ENCODE measurements around the gene HOXA3. TPM values are rescaled to one million over a fixed set of nuclear protein-coding genes. Genes with fewer than 3 reads are reported as not detected.

Gene HOXA3
- total and polyA plus RNA-seq, 2 experiments from 2014 or later, result 0.83 to 4.1 TPM

DNA sequence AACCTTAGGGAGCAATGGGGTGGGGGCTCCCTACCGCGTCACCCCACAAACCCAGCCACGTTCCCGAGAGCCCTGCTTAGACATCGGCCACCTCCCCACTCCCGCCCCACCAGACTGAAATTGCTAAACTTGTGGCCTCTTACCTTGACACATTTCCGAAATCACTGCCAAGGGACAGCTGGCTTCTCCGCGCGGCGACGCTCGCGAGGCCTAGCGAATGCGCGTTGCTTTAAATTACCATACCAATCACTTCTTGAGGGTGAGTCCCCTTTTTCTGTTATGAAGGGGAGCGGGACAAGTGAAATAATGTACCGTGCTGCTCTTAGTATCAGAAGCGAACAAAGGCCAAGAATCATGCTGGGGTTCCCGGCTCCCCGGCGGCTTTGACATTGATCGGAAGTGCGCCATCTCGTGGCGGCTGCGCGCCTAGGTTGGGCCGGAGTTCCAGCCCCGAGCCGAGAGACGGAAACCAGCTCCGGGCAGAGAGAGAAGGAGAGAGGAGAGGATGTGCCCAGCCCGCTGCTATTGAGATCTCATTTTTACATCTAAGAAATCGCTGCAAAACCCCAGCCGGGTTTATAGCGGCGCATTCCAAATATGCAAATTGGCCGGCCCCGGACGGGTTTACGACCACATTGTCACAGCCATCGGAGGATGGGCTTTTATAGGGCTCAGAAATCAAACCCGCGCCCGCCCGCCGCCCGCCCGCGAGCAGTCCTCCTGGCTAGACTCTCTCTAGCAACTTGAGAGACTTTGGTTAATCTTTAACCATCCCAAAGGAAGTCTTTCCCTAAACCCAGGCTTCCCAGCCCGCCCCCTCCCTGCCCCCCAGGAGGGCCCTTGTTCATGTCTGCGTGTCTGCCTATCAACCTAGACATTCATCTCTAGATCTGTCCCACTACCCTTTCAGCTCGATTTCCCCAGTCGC, 27.4 kb upstream of the HOXA3 start:
- Histone ChIP-seq H3K36me3 (replicated peaks; ENCODE audit: insufficient read depth, low read depth) (no peaks in the 10 kb centered on the region), H3K79me2 (peaks cover 89% of the 10 kb centered on the region), H3K4me2 (peak overlapping the region; percentile 96), H3K4me3 (peak overlapping the region; percentile 40), H3K9me3 (ENCODE audit: low read depth) (no peaks in the 10 kb centered on the region), H3K27me3 (peaks cover 90% of the 10 kb centered on the region), H3K27ac (peak overlapping the region; percentile 96), H4K20me1 (ENCODE audit: insufficient read depth, poor library complexity, severe bottlenecking) (no peaks in the 10 kb centered on the region), H3K9me2 (replicated peaks; ENCODE audit: insufficient read depth) (no peaks in the 10 kb centered on the region), H3K4me1 (ENCODE audit: insufficient read depth) (peaks cover 31% of the 10 kb centered on the region), H2AFZ (peak overlapping the region; percentile 38)
- TF ChIP-seq, protein P1, sequence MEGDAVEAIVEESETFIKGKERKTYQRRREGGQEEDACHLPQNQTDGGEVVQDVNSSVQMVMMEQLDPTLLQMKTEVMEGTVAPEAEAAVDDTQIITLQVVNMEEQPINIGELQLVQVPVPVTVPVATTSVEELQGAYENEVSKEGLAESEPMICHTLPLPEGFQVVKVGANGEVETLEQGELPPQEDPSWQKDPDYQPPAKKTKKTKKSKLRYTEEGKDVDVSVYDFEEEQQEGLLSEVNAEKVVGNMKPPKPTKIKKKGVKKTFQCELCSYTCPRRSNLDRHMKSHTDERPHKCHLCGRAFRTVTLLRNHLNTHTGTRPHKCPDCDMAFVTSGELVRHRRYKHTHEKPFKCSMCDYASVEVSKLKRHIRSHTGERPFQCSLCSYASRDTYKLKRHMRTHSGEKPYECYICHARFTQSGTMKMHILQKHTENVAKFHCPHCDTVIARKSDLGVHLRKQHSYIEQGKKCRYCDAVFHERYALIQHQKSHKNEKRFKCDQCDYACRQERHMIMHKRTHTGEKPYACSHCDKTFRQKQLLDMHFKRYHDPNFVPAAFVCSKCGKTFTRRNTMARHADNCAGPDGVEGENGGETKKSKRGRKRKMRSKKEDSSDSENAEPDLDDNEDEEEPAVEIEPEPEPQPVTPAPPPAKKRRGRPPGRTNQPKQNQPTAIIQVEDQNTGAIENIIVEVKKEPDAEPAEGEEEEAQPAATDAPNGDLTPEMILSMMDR (IDR thresholded peaks at IDR 0.05; ENCODE audit: poor library complexity), result peak; percentile 91
- TF ChIP-seq EZH2phosphoT487 (IDR thresholded peaks at IDR 0.05; ENCODE audit: low read depth, severe bottlenecking, unreplicated experiment) (peak; percentile 32), EZH2 (IDR thresholded peaks at IDR 0.05; ENCODE audit: borderline replicate concordance) (peak; percentile 84)
- DNase-seq (ENCODE audit: low spot score), result peak; percentile 87
- WGBS (ENCODE audit: low lambda C conversion rate, missing lambda C conversion rate), result 8% methylated on average over 55 of the region's 56 CpGs

DNA sequence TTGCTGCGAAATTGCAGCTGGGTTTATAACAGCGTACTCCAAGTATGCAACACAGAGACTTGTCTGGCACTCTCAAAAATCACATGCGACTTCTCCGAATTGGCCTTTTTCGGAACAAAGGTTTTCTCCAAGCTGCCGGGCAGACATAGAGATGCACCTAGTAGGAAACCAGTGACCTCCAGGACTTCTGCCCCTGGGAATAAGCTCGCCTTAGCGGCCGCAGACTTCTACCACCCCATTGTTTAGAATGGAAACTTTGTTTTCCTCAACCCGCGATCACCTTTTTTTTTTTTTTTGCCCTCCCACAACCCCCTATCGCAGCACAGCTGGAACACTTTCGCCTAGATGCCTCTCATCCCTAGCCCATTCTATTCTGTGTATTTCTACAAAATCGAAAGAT, 26.6 kb upstream of the HOXA3 start:
- no peaks in the 10 kb centered on the region for H4K20me1 ChIP-seq (ENCODE audit: insufficient read depth, poor library complexity, severe bottlenecking)
- H3K27ac ChIP-seq, result peak overlapping the region; percentile 96
- no peaks in the 10 kb centered on the region for H3K9me3 ChIP-seq (ENCODE audit: low read depth)
- no peak for TF ChIP-seq EZH2phosphoT487 (IDR thresholded peaks at IDR 0.05; ENCODE audit: low read depth, severe bottlenecking, unreplicated experiment)
- TF ChIP-seq, protein P1 (IDR thresholded peaks at IDR 0.05; ENCODE audit: poor library complexity), result no peak
- TF ChIP-seq EZH2 (IDR thresholded peaks at IDR 0.05; ENCODE audit: borderline replicate concordance), result peak; percentile 62
- peaks cover 92% of the 10 kb centered on the region for H3K27me3 ChIP-seq
- no peaks in the 10 kb centered on the region for H3K9me2 ChIP-seq (replicated peaks; ENCODE audit: insufficient read depth)
- peak overlapping the region; percentile 38 for H2AFZ ChIP-seq
- H3K4me2 ChIP-seq, result peak overlapping the region; percentile 96
- H3K4me3 ChIP-seq, result peak overlapping the region; percentile 40
- no peak for DNase-seq (ENCODE audit: low spot score)
- WGBS (ENCODE audit: low lambda C conversion rate, missing lambda C conversion rate), result 21% methylated on average over 14 of the region's 14 CpGs
- H3K36me3 ChIP-seq (replicated peaks; ENCODE audit: insufficient read depth, low read depth), result no peaks in the 10 kb centered on the region
- peaks cover 89% of the 10 kb centered on the region for H3K79me2 ChIP-seq
- H3K4me1 ChIP-seq (ENCODE audit: insufficient read depth), result peaks cover 31% of the 10 kb centered on the region

- peaks cover 89% of the 10 kb centered on the region for H3K79me2 ChIP-seq
- no peaks in the 10 kb centered on the region for H3K9me2 ChIP-seq (replicated peaks; ENCODE audit: insufficient read depth)
- DNase-seq (ENCODE audit: low spot score), result no peak
- no peak overlapping the region for H2AFZ ChIP-seq
- H3K27me3 ChIP-seq, result peaks cover 92% of the 10 kb centered on the region
- WGBS (ENCODE audit: low lambda C conversion rate, missing lambda C conversion rate), result 33% methylated on average over 6 of the region's 6 CpGs
- TF ChIP-seq EZH2 (IDR thresholded peaks at IDR 0.05; ENCODE audit: borderline replicate concordance) (no peak), EZH2phosphoT487 (IDR thresholded peaks at IDR 0.05; ENCODE audit: low read depth, severe bottlenecking, unreplicated experiment) (no peak)
- peak overlapping the region; percentile 40 for H3K4me3 ChIP-seq
- H3K4me2 ChIP-seq, result peak overlapping the region; percentile 96
- H3K4me1 ChIP-seq (ENCODE audit: insufficient read depth), result peaks cover 31% of the 10 kb centered on the region
- peak overlapping the region; percentile 96 for H3K27ac ChIP-seq
- H3K36me3 ChIP-seq (replicated peaks; ENCODE audit: insufficient read depth, low read depth), result no peaks in the 10 kb centered on the region
- H4K20me1 ChIP-seq (ENCODE audit: insufficient read depth, poor library complexity, severe bottlenecking), result no peaks in the 10 kb centered on the region
- no peaks in the 10 kb centered on the region for H3K9me3 ChIP-seq (ENCODE audit: low read depth)
Observed at GRCh38 chr7:27178366-27178765, 26.0 kb upstream of the HOXA3 start.

DNA sequence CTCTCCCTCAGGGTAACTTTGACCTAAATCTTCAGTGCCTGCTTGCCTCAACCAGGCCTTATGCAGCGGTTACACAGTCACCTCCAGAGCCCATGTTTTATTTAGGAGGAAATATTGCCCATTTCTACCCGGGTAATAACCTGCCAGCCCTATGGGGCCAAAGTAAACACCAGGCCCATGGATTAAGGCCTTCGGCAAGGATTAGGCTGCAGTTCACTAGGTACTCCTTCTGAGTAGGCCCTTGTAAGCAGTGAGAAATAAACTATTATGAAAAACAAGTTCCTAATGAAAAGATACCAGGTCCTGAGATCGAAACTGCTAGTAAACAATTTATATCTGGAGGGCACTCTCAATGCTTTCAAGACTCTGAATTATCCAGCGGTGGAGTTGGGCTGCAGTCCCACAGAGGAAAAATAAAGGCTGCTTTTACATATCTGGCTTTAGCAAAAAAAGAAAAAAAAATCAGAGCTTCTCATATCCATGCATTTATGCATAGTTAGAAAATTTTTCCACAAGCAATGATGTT, 25.5 kb upstream of the HOXA3 start:
- H3K9me2 ChIP-seq (replicated peaks; ENCODE audit: insufficient read depth), result no peaks in the 10 kb centered on the region
- peaks cover 89% of the 10 kb centered on the region for H3K79me2 ChIP-seq
- 28% methylated on average over 5 of the region's 5 CpGs for WGBS (ENCODE audit: low lambda C conversion rate, missing lambda C conversion rate)
- no peaks in the 10 kb centered on the region for H3K36me3 ChIP-seq (replicated peaks; ENCODE audit: insufficient read depth, low read depth)
- no peak for TF ChIP-seq EZH2phosphoT487 (IDR thresholded peaks at IDR 0.05; ENCODE audit: low read depth, severe bottlenecking, unreplicated experiment)
- TF ChIP-seq EZH2 (IDR thresholded peaks at IDR 0.05; ENCODE audit: borderline replicate concordance), result peak; percentile 8
- TF ChIP-seq, protein P1 (IDR thresholded peaks at IDR 0.05; ENCODE audit: poor library complexity), result no peak
- H3K4me1 ChIP-seq (ENCODE audit: insufficient read depth), result peaks cover 26% of the 10 kb centered on the region
- peak overlapping the region; percentile 96 for H3K4me2 ChIP-seq
- H4K20me1 ChIP-seq (ENCODE audit: insufficient read depth, poor library complexity, severe bottlenecking), result no peaks in the 10 kb centered on the region
- DNase-seq (ENCODE audit: low spot score), result no peak
- H3K4me3 ChIP-seq, result peak overlapping the region; percentile 40
- H2AFZ ChIP-seq, result no peak overlapping the region
- H3K27ac ChIP-seq, result peak overlapping the region; percentile 96
- H3K9me3 ChIP-seq (ENCODE audit: low read depth), result no peaks in the 10 kb centered on the region
- peaks cover 92% of the 10 kb centered on the region for H3K27me3 ChIP-seq

Data from hepatocyte (in vitro differentiated cells).